ENCODE measurements around the gene HLA-DQB2.

DNA sequence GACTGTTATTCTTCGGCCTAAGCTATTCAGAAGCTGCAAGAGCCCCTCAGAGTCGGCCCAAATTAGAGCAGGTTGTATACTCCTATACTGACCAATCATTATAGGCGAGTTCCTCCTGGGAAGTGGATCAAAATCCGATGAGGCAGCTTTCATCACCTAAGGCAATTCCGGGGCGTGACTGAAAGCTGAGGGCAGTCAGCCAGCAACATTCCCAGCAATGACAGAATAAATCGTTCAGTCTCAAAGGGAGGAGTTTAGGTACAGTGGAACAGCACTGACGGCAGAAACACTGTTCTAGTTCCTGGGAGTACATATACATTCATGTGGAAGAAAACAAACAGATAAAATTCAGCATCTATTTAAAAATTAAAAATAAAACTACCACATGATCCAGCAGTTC lies 10.8 kb downstream of the HLA-DQB2 start:
- TF ChIP-seq, protein P1, sequence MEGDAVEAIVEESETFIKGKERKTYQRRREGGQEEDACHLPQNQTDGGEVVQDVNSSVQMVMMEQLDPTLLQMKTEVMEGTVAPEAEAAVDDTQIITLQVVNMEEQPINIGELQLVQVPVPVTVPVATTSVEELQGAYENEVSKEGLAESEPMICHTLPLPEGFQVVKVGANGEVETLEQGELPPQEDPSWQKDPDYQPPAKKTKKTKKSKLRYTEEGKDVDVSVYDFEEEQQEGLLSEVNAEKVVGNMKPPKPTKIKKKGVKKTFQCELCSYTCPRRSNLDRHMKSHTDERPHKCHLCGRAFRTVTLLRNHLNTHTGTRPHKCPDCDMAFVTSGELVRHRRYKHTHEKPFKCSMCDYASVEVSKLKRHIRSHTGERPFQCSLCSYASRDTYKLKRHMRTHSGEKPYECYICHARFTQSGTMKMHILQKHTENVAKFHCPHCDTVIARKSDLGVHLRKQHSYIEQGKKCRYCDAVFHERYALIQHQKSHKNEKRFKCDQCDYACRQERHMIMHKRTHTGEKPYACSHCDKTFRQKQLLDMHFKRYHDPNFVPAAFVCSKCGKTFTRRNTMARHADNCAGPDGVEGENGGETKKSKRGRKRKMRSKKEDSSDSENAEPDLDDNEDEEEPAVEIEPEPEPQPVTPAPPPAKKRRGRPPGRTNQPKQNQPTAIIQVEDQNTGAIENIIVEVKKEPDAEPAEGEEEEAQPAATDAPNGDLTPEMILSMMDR (IDR thresholded peaks at IDR 0.05; ENCODE audit: insufficient read depth, low read length, poor library complexity, severe bottlenecking), result no peak
- TF ChIP-seq EZH2phosphoT487 (conservative IDR thresholded peaks at IDR 0.05; ENCODE audit: low read length), result no peak
